GM18907 (cell line): Measurements from ENCODE around the gene KMT2E.

Experiments used
- ATAC-seq: cut with Tn5 transposase; IDR thresholded peaks from one replicate; pipeline ENCODE4 v1.9.1; 2021; ENCODE audit warnings: mild to moderate bottlenecking, moderate library complexity; ENCODE audit not compliant: unreplicated experiment

The KMT2E gene

GRCh38 chr7:105126436-105126975 is 112.5 kb downstream of the KMT2E start:
- ATAC-seq = no peak

GRCh38 chr7:105127179-105127578 is 113.2 kb downstream of the KMT2E start:
- ATAC-seq = no peak

GRCh38 chr7:105130048-105130447 is 116.0 kb downstream of the KMT2E start:
- ATAC-seq = no peak

GRCh38 chr7:105130580-105130979 is 116.6 kb downstream of the KMT2E start:
- no peak for ATAC-seq

GRCh38 chr7:105131033-105131656 is 117.1 kb downstream of the KMT2E start:
- peak; percentile 79 for ATAC-seq

GRCh38 chr7:105131890-105132289 is 117.9 kb downstream of the KMT2E start:
- no peak for ATAC-seq

GRCh38 chr7:105132335-105132734 is 118.3 kb downstream of the KMT2E start:
- ATAC-seq = no peak

GRCh38 chr7:105132835-105133234 is 118.8 kb downstream of the KMT2E start:
- ATAC-seq = no peak

GRCh38 chr7:105133358-105133757 is 119.4 kb downstream of the KMT2E start:
- ATAC-seq = no peak

- no peak for ATAC-seq
These were observed 120.1 kb downstream of the KMT2E start for GRCh38 chr7:105133986-105134655.

GRCh38 chr7:105136221-105136620 is 122.2 kb downstream of the KMT2E start:
- no peak for ATAC-seq

- no peak for ATAC-seq
These were observed 123.9 kb downstream of the KMT2E start for GRCh38 chr7:105137898-105138297.

GRCh38 chr7:105139381-105139780 is 125.4 kb downstream of the KMT2E start:
- ATAC-seq = no peak

- no peak for ATAC-seq
These were observed 127.1 kb downstream of the KMT2E start for GRCh38 chr7:105141068-105141467.

- no peak for ATAC-seq
These were observed 135.8 kb downstream of the KMT2E start for GRCh38 chr7:105149827-105150226.

- no peak for ATAC-seq
These were observed 137.1 kb downstream of the KMT2E start for GRCh38 chr7:105151152-105151551.

- ATAC-seq = no peak
These were observed 139.5 kb downstream of the KMT2E start for GRCh38 chr7:105153531-105153930.

GRCh38 chr7:105154084-105154483 is 140.1 kb downstream of the KMT2E start:
- no peak for ATAC-seq

GRCh38 chr7:105156731-105157130 is 142.7 kb downstream of the KMT2E start:
- ATAC-seq = no peak

- ATAC-seq = peak; percentile 65
These were observed 143.3 kb downstream of the KMT2E start for GRCh38 chr7:105157278-105157677.

- no peak for ATAC-seq
These were observed 147.4 kb downstream of the KMT2E start for GRCh38 chr7:105161366-105161765.
